Ascending aorta (tissue), 2 donors: ENCODE results near the gene NKX1-1. TPM values are rescaled to one million over a fixed set of nuclear protein-coding genes. Genes with fewer than 3 reads are reported as not detected.
"Not testable (repeated sequence)": the region's sequence is repeated elsewhere in the genome, so short reads cannot be mapped to it uniquely, and the experiment has no call there.

Experiments used
- DNase-seq, 2 donors: peaks; one replicate each; pipeline ENCODE4 v3.0.0-alpha.2; 2019; ENCODE audit warnings: low spot score in 2 of 2
- H3K27ac ChIP-seq, 2 donors: fragments of 200-600 bp; sonication (generic); one replicate each; pipeline ENCODE4 v1.5.1; 2016 to 2017; ENCODE audit warnings: mild to moderate bottlenecking in 1 of 2
- H3K27me3 ChIP-seq: fragments of 200-600 bp; sonication (generic); one replicate; pipeline ENCODE4 v1.5.1; 2017
- H3K36me3 ChIP-seq, 2 donors: fragments of 200-600 bp; sonication (generic); one replicate each; pipeline ENCODE4 v1.5.1; 2016
- H3K4me1 ChIP-seq, 2 donors: fragments of 200-600 bp; sonication (generic); one replicate each; pipeline ENCODE4 v1.5.1; 2016 to 2017; ENCODE audit warnings: mild to moderate bottlenecking in 1 of 2
- H3K4me3 ChIP-seq, 2 donors: fragments of 200-600 bp; sonication (generic); one replicate each; pipeline ENCODE4 v1.5.1; 2016 to 2017; ENCODE audit warnings: mild to moderate bottlenecking in 1 of 2
- H3K9me3 ChIP-seq, 2 donors: fragments of 200-600 bp; sonication (generic); one replicate each; pipeline ENCODE4 v1.5.1; 2016
- CTCF ChIP-seq, 3 experiments: fragments of 200-600 bp in 2 of 3; fragments of 450-650 bp in 1 of 3; sonication (generic) in 2 of 3; IDR thresholded peaks; one replicate each; pipeline ENCODE4 v1.5.1; 2016 to 2019; ENCODE audit warnings: antibody characterized with exemption in 3 of 3, mild to moderate bottlenecking in 1 of 3, moderate library complexity in 1 of 3
- intact Hi-C: fragments of 100-400 bp; cut with DNase I; formaldehyde crosslinking; loops from one replicate; pipeline ENCODE4 v1.15.1; 2023
- total RNA-seq: library from RNA; depleted of rRNA; stranded (reverse); fragments of >200 nt; gene quantifications from one replicate; pipeline ENCODE4 v1.1.0, GENCODE V29; 2016

Gene NKX1-1
- total RNA-seq, 1 donor from 2014 or later = not detected

GRCh38 chr4:1374706-1375045 is 31.6 kb downstream of the NKX1-1 start:
- intact Hi-C loops = no loop called here
- no peaks in the 10 kb centered on the region for H3K27me3 ChIP-seq
- no peak overlapping the region for H3K4me3 ChIP-seq
- no peak for DNase-seq
- TF ChIP-seq CTCF (IDR thresholded peaks at IDR 0.05) = no peak
- H3K4me1 ChIP-seq = no peaks in the 10 kb centered on the region
- peaks cover 20 to 49% of the 10 kb centered on the region in 2 donors for H3K36me3 ChIP-seq
- no peak overlapping the region for H3K27ac ChIP-seq
- H3K9me3 ChIP-seq = no peaks in the 10 kb centered on the region

GRCh38 chr4:1373892-1374705 is 32.1 kb downstream of the NKX1-1 start:
- no peak overlapping the region for H3K27ac ChIP-seq
- no peak overlapping the region for H3K4me3 ChIP-seq
- H3K9me3 ChIP-seq = no peaks in the 10 kb centered on the region
- H3K36me3 ChIP-seq = peaks cover 20 to 49% of the 10 kb centered on the region in 2 donors
- no peaks in the 10 kb centered on the region for H3K27me3 ChIP-seq
- intact Hi-C loops = no loop called here
- H3K4me1 ChIP-seq = no peaks in the 10 kb centered on the region
- no peak for DNase-seq
- no peak for TF ChIP-seq CTCF (IDR thresholded peaks at IDR 0.05)

- not testable (repeated sequence) for H3K4me1 ChIP-seq
Measured at GRCh38 chr4:1372576-1372975, 33.7 kb downstream of the NKX1-1 start.

GRCh38 chr4:1371176-1372165 is 34.8 kb downstream of the NKX1-1 start:
- no peaks in the 10 kb centered on the region for H3K4me1 ChIP-seq
- intact Hi-C loops = no loop called here
- H3K36me3 ChIP-seq = peaks cover 23 to 52% of the 10 kb centered on the region in 2 donors
- DNase-seq = no peak
- TF ChIP-seq CTCF (IDR thresholded peaks at IDR 0.05) = no peak
- no peaks in the 10 kb centered on the region for H3K9me3 ChIP-seq
- no peak overlapping the region for H3K27ac ChIP-seq
- H3K27me3 ChIP-seq = no peaks in the 10 kb centered on the region
- no peak overlapping the region for H3K4me3 ChIP-seq

More at GRCh38 chr4:1372576-1372975, 33.7 kb downstream of the NKX1-1 start:
- H3K27ac ChIP-seq, H3K27me3 ChIP-seq, H3K4me3 ChIP-seq, H3K9me3 ChIP-seq, intact Hi-C loops, DNase-seq: not testable (repeated sequence)
- peaks cover 20 to 48% of the 10 kb centered on the region in 2 donors for H3K36me3 ChIP-seq

- peaks cover 20 to 48% of the 10 kb centered on the region in 2 donors for H3K36me3 ChIP-seq
- no peak overlapping the region for H3K27ac ChIP-seq
- no peak for DNase-seq
- TF ChIP-seq CTCF (IDR thresholded peaks at IDR 0.05) = no peak
- no peaks in the 10 kb centered on the region for H3K4me1 ChIP-seq
- intact Hi-C loops = no loop called here
- H3K27me3 ChIP-seq = no peaks in the 10 kb centered on the region
- no peak overlapping the region for H3K4me3 ChIP-seq
- no peaks in the 10 kb centered on the region for H3K9me3 ChIP-seq
Measured at GRCh38 chr4:1370321-1371124, 35.7 kb downstream of the NKX1-1 start.
